UCSD-AML1 (cell line): Measurements from ENCODE around the gene PLEKHA7.
"Not testable (repeated sequence)": the region's sequence is repeated elsewhere in the genome, so short reads cannot be mapped to it uniquely, and the experiment has no call there.

Experiments used
- DNase-seq: peaks from one replicate; lab custom pipeline; 2025; ENCODE audit not compliant: unreplicated experiment; lab: John Stamatoyannopoulos, UW

The PLEKHA7 gene

GRCh38 chr11:16889905-16890304 is 124.3 kb downstream of the PLEKHA7 start:
- no peak for DNase-seq

DNA sequence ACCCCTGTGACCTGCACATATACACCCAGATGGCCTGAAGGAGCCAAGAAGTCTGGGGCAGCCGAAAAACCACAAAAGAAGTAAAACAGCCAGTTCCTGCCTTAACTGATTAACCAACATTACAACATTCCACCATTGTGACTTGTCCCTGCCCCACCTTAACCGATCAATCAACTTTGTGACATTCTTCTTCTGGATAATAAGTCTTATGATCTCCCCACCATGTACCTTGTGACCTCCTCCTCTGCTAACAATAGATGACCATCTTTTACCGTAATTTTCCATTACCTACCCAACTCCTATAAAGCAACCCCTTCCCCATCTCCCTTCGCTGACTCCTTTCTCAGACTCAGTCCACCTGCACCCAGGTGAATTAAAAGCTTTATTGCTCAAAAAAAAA is 125.2 kb downstream of the PLEKHA7 start:
- not testable (repeated sequence) for DNase-seq

DNA sequence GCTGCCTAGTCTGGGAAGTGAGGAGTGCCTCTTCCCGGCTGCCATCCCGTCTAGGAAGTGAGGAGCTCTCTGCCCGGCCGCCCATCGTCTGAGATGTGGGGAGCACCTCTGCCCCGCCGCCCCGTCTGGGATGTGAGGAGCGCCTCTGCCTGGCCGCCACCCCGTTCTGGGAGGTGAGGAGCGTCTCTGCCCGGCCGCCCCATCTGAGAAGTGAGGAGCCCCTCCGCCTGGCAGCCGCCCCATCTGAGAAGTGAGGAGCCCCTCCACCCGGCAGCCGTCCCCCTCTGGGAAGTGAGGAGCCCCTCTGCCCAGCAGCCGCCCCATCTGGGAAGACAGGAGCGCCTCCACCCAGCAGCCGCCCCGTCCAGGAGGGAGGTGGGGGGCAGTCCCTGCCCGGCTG is 126.3 kb downstream of the PLEKHA7 start:
- not testable (repeated sequence) for DNase-seq

DNA sequence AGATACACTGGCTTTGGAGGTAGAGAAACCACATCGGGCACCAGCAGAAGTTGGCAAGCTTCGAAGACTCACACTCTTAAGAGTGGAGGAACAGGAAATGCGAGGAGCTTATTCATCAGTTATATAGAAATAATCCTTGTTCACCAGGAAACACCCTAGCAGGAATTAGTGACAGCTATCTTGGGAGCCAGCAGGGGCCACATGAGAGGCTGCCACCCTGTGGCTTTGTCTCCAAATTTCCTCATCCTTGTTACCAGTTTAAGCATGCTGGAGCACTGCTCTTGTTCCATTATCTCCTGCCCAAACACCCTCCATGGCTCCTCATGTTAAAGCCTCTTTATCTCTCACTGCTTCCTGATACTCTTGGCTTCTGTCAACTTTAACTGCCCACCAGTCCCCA is 131.0 kb downstream of the PLEKHA7 start:
- DNase-seq: peak; percentile 49

GRCh38 chr11:16881766-16882165 is 132.4 kb downstream of the PLEKHA7 start:
- no peak for DNase-seq

DNA sequence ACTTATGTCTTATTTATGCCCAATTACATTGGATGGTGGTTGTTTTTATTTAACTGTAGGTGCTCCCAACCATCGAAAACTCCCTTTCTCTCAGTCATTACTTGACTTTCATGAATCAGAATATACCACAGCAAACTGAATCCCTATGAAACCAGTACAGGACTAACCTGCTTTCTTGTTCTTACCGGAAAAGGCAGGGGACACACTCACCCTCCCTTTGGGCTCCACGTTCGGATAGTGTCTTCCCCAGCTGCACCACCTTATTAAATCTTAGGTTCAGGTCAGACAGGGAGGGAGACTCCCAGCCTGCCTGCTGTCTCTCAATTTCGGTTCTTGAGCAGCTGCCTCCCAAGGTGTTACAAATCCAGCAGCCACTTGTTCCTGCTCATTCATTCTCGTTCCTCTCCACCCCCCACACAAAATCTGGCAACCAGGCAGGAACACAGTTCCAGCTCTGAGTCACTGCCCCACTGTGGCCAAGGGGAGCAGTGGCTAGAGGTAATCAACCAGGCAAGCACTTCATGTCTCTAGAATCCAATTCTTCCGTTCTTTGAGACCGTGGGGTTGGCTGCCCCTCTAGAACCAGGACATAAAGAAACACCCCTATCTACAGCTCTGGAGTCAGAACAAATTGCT is 133.0 kb downstream of the PLEKHA7 start:
- peak; percentile 33 for DNase-seq

DNA sequence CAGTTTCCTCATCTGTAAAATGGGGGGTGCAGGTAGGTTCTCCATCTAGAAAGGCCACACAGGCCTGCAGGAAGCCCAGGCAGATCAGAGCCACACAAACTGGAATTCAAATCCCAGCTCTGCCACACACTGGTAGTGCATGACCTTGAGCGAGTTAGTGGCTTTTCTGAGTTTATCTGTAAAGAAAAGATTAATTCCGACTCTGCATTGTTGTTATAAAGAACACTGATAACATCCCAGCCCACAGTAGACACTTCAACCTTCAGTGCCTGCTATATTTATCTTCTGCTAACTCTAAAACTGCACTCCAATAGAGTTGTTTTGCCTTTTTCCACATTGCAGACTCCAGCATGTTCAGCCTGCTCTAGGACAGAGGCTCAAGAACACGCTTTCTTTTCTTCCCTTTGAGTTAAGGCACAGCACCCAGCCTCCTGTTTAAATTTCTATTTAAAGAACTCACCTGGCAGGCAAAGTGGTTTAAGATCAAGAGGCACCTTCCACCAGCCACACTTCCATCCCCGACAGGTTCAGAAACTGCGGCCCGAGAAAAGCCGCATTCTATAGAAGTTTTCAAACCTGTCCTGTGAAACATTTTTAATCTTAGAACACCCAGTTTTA is 133.9 kb downstream of the PLEKHA7 start:
- DNase-seq: no peak

- DNase-seq: no peak
Observed at GRCh38 chr11:16879690-16880089, 134.5 kb downstream of the PLEKHA7 start.

- DNase-seq: no peak
Observed at GRCh38 chr11:16876837-16877236, 137.4 kb downstream of the PLEKHA7 start.

DNA sequence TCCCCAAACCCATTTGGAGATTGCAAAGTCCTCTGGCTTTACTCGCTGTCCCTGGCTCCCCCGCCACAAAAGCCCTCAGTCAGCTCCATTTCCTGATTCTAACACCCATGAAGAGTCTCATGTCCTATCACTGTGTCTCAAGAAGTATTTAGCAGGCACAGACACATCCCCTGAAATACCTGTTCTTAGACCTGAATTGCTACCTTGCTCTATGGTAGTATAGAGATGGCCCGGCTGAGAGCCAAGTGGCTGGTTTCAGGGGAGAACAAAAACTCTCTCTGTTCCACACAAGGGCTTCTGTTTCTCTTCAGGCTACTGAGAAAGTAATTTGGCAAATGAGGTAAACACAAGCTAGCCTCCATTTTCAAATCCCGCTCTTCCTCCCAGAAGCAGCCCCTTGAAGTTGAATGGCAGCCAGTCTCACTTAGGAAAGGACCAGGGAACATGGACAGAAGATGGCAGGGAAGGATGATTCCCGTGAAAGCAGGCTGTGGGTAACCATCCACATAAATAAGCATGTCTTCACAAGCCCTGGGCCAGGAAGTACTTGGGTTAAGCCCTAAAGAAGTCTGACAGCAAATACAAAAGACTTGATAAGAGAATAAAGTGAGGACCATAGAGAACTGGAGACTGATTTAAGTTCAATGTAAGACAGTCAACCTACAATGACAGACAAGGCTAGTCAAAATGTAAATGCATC is 138.0 kb downstream of the PLEKHA7 start:
- no peak for DNase-seq

DNA sequence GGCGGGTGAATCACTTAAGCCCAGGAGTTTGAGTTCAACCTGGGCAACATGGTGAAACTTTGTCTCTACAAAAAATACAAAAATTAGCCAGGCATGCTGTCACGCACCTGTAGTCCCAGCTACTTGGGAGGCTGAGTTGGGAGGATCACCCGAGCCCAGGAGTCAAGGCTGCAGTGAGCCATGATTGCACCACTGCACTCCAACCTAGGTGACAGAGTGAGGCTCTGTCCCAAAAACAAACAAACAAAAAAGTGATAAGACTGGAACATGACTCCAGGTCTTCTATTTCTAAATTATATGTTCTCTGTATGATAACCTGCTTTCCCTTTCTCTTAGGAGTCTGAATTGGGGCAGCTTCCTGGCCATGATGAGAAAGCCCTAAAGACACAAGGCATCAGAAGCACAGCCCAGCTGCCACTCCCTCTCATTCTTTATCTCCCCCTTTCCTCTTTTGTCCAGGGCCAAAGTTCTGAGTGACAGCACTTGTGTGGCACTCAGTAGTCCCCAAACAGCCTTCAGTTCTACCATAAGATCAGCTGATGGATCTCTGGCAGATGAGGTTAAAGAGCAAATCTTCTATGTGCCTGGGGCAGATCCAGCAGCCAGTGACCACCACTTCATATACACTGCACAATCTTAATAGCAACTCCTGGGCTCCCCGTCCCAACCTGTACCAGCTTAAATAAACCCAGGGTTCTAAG is 139.8 kb downstream of the PLEKHA7 start:
- DNase-seq: no peak

GRCh38 chr11:16873289-16873688 is 140.9 kb downstream of the PLEKHA7 start:
- no peak for DNase-seq

- no peak for DNase-seq
Observed at GRCh38 chr11:16871368-16871767, 142.8 kb downstream of the PLEKHA7 start.

GRCh38 chr11:16867097-16867496 is 147.1 kb downstream of the PLEKHA7 start:
- DNase-seq: no peak

DNA sequence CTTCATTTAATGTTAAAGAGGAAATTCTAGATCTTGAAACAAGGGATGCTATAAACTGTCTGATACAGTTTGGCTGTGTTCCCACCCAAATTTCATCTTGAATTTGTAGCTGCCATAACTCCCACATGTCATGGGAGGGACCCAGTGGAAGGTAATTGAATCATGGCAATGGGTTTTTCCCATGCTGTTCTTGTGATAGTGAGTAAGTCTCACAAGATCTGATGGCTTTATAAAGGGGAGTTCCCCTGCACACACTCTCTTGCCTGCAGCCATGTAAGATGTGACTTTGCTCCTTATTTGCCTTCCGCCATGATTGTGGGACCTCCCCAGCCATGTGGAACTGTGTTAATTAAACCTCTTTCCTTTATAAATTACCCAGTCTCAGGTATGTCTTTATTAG is 149.8 kb downstream of the PLEKHA7 start:
- DNase-seq: not testable (repeated sequence)

GRCh38 chr11:16863389-16863788 is 150.8 kb downstream of the PLEKHA7 start:
- no peak for DNase-seq

- DNase-seq: no peak
Observed at GRCh38 chr11:16862726-16863125, 151.5 kb downstream of the PLEKHA7 start.

DNA sequence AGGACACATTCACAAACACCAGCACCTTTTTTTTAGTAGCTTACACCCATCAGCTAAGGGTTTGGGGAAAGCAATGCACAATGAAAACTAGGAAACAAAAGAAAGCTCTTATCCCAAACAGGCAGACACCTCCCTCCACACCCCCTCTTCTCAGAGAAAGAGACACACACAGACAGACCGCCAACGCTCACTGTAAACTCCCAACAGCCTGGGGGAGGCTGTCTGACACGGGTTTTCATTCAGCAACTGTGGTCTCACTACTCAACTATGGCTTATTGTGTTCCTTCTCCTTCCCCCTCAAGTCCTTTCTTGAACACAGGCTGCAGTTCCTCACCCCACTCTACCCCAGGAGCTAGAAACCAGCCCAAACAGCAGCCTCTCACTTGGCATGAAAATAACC is 152.4 kb downstream of the PLEKHA7 start:
- DNase-seq: no peak

DNA sequence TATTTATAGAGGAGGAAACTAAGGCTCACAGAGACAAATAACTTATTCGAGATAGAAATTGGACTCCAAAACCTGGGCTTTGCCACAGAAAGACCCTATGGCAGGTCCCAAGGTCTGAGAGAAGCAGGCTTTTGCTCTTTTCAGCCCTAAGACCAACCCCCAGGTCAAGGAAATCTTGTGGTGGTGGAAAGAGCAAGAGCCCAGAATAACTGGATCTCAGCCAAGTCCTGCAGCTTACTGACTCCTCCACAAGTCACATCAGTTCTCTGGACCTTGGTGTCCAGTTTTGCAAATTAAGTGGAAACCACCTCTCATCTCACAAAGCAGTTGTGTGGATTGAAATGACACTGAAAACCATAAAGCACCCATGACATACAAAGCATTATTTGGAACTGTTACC is 153.6 kb downstream of the PLEKHA7 start:
- no peak for DNase-seq

DNA sequence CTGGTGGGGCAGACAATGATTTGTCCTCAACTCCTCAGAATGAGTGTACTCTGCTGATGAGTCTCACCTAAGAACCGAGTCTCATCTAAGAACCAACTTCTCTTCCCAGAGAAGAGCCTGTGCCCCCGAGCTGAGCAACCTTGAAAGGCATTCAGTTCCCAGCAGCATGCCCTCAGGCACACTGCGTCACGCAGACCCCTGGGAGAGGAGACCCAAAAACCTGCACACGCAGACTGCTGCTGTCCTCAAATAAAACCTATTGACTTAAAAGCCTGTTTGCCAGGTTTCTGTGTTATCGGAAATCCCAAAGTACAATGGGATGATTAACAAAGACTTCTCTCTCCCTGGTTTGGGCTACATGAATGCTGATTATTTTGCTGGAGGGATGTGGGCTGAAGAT is 154.6 kb downstream of the PLEKHA7 start:
- no peak for DNase-seq

DNA sequence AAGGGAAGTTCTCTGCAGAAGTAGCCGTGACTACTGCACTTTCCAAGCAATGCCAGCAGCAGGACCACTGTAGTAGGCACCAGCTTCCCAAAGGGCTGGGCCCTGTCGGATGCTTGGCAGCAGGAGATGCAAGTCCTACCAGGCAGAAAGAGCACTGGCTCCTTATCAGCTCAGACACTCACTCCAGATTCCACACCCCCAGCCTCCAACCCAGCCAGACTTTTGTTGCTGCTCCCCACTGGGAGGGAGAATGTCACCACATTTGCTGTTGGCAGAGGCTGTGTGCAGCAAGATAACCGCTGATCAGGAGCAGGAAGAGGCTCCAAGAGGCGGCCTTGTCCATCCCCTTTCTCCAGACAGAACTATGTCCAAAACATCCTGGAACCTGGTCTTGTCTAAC is 157.0 kb downstream of the PLEKHA7 start:
- DNase-seq: peak; percentile 61

DNA sequence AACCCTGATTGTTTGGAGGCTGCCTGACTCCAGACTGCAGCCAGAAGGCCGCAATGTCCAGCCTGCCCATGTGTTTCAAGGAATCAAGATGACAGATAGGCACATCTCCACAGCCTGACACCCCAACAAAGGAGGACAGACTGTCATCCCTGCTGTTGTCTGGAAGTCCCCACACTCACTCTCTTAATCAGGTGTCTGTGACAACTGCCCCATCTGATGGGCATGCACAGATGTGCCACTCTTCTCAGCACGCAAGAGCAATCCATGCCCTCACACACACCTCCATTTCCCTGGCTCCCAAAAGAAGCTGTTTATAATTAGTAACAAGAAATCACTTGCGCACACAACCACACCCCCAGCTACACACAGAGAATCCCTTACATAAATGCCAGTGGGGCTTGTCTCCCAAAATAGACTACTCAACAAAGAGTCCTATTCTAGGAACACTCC is 158.2 kb downstream of the PLEKHA7 start:
- no peak for DNase-seq
